Upper lobe of left lung (tissue), 4 donors: ENCODE measurements around the gene PPIL1.

ENCODE experiments used
- POLR2A ChIP-seq, 4 donors: fragments of 450-650 bp; IDR thresholded peaks; one replicate each; pipeline ENCODE4 v1.5.1; 2016 to 2017; ENCODE audit warnings: antibody characterized with exemption in 4 of 4, mild to moderate bottlenecking in 2 of 4
- POLR2AphosphoS5 ChIP-seq, 2 donors: sonication (generic); formaldehyde crosslinking; IDR thresholded peaks; one replicate each; pipeline ENCODE4 v1.5.1; 2017; ENCODE audit warnings: antibody characterized with exemption in 2 of 2
- TF ChIP-seq, protein P1 (sequence below), 6 experiments: fragments of 450-650 bp in 4 of 6; fragments of 200-600 bp in 2 of 6; sonication (generic) in 2 of 6; IDR thresholded peaks; one replicate each; pipeline ENCODE4 v1.5.1; 2016 to 2019; ENCODE audit warnings: antibody characterized with exemption in 6 of 6

DNA sequence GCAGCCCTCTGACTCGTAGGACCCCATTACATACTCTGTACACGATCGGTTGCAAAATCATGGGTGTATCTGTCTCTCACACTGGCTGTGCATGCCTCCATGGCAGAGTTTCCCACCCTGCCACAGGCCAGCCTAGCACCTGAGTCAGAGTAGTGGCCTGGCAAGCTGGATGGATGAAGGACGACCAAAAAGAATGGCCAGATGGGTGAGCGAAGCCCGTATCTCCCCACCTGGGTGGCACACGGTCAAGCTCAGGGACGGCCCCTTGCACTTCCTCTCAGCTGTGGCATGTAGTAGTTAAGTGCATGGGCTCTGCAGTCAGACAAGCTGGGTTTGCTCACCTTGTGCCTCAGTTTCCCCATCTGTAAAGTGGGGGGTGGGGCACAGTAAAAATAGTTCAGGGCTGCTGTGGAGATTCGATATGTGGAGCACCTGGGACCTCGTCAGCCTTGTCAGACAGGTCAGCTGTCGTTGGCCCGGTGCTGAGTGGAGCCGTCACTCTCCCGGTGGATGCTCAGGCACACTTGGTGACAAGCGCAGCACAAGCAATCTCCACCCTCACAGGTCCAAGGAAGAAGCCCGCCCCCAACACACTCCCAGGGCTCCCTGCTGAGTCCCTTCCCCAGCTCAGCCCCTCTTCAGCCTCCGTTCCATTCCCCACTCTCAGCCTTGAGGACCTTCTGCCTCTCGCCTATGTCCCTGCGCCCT, 47.9 kb downstream of the PPIL1 start:
- no peak for TF ChIP-seq POLR2A (IDR thresholded peaks at IDR 0.05)
- TF ChIP-seq POLR2AphosphoS5 (IDR thresholded peaks at IDR 0.05), result no peak
- TF ChIP-seq, protein P1, sequence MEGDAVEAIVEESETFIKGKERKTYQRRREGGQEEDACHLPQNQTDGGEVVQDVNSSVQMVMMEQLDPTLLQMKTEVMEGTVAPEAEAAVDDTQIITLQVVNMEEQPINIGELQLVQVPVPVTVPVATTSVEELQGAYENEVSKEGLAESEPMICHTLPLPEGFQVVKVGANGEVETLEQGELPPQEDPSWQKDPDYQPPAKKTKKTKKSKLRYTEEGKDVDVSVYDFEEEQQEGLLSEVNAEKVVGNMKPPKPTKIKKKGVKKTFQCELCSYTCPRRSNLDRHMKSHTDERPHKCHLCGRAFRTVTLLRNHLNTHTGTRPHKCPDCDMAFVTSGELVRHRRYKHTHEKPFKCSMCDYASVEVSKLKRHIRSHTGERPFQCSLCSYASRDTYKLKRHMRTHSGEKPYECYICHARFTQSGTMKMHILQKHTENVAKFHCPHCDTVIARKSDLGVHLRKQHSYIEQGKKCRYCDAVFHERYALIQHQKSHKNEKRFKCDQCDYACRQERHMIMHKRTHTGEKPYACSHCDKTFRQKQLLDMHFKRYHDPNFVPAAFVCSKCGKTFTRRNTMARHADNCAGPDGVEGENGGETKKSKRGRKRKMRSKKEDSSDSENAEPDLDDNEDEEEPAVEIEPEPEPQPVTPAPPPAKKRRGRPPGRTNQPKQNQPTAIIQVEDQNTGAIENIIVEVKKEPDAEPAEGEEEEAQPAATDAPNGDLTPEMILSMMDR (IDR thresholded peaks at IDR 0.05), result no peak
